ENCODE results near the gene FOXI3.
"Not testable (repeated sequence)": the region's sequence is repeated elsewhere in the genome, so short reads cannot be mapped to it uniquely, and the experiment has no call there.

The FOXI3 gene

GRCh38 chr2:88437010-88437409, 15.5 kb downstream of the FOXI3 start:
- no peak for DNase-seq

DNA sequence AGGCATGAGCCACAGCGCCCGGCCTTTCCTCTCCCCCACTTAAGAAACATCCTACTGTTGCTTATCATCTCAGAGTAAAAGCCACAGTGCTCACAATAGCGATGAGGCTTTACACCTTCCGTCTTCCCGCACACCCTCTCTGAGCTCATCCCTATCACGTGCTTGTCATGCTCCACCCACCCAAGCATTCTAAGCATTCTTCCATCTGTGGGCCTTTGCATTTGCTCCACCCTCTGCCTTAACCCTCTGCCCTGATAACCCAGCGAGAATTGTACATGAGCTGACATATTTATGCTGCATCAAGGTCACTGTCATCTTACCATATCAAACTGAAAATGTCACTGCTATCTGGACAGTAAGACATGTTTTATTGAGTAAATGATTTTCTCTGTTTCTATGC, 22.6 kb downstream of the FOXI3 start:
- DNase-seq, result no peak

DNA sequence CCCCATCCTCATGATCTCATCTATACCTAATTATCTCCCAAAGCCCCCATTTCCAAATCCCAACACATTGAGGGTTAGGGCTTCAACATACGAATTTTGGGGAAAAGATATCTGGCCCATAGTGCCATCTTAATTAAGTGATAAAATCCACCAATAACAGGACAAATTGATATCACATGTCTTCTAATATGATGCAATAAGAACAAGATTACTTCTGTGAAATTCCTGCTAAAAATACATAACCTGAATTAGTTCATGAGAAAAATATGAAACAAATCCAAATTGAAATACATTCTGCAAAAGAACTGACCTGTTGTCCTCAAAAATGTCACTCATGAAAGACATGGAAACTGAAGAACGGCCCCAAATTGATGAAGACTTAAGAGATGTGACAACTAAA, 28.8 kb downstream of the FOXI3 start:
- DNase-seq, result no peak

DNA sequence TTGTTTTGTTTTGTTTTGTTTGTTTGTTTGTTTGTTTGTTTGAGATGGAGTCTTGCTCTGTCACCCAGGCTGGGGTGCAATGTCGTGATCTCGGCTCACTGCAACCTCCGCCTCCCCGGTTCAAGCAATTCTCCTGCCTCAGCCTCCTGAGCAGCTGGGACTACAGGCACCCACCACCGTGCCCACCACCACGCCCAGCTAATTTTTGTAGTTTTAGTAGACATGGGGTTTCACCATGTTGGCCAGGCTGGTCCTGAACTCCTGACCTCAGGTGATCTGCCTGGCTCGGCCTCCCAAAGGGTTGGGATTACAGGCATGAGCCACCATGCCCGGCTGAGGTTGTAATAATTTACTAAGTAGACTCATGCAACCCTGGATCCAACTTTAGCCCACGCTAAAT, 33.4 kb downstream of the FOXI3 start:
- not testable (repeated sequence) for DNase-seq

DNA sequence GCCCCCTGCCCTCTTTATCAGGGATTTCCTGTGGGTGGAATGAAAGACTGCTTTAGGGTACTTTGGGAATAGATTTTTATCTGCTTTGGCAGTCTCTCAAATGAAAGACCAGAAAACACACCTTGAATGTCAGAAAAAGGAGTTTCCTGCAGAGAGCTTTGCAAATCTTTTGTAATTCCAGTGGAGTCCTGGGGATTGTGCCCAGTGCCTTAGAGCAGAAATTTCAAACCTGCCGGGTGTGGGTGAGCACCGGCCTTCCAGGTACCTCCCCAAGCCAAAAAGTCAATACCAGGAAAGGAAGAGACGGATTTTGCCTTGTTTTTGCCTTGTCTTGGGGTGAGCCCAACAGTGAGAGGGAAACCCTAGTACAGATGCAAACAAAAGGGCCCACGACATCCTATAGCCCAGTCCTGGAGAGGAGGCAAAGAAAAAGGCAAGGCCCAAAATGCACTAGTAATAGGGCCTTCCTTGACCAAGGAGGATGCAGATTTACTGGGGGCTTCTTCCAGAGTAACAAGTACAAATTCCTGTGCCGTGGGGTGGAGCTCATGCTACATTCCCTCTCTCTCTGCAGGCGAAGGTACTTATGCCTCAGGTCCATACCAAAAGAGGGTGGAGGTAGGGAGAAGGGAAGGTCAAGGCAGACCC, 36.4 kb downstream of the FOXI3 start:
- no peak for DNase-seq

- DNase-seq, result not testable (repeated sequence)
Measured at GRCh38 chr2:88408870-88409269, 43.6 kb downstream of the FOXI3 start.

DNA sequence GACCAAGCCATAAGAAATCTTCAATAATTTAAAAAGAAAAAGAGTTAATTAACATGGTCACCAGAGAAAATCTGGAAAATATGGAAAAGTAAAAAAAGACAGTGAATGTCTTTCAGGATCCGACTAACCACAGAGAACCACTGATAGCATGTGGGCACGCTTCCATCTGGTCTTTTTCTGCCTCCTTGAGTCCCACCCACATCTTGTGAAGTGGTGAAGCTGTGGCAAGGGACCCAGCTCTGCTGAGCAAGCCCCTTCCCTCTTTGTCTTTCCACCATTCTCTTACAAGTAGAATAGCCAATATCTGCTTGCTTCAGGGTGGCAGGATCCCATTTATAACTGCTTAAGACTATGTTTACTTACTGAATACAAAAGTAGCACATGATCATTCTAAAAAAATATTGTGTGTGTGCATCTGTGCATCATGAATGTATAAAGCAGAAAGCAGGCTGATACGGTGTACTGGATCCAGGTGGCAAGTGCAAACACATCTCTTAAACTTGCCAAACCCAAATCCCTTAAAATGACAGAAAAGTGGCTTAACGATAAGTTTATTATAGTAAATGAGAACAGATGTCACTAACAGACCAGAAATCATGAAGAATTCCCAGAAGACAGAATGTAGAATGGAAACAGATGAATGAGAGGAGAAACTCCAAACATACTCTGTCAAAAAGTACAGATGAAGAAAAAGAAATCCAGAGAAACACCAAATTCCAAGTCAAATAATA, 52.3 kb downstream of the FOXI3 start:
- DNase-seq, result no peak

DNA sequence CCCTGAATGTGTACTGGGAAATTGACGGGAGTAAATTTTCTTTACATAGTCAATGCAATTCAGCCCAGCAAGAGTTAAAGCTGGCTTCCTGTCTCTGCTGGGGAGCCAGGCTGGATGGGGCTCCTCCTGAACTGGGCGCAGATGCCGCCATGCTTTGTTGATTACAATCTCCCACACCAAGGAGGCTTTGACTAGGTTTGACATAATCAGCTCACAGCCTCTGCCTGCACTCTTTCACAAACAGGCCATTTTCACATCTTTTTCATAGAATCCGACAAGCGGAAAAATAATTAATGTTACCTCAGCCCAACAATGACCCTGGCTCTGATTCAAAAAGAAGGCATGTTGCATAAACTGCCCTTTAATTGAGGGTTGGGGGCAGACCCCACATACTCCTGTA, 54.3 kb downstream of the FOXI3 start:
- no peak for DNase-seq

Measured in fibroblast of skin of abdomen (primary cell).